GM18907 (cell line): ENCODE data around the gene GPR171.
"Not testable (repeated sequence)": the region's sequence is repeated elsewhere in the genome, so short reads cannot be mapped to it uniquely, and the experiment has no call there.

ENCODE experiments used
- ATAC-seq: cut with Tn5 transposase; IDR thresholded peaks from one replicate; pipeline ENCODE4 v1.9.1; 2021; ENCODE audit warnings: mild to moderate bottlenecking, moderate library complexity; ENCODE audit not compliant: unreplicated experiment

Gene GPR171

DNA sequence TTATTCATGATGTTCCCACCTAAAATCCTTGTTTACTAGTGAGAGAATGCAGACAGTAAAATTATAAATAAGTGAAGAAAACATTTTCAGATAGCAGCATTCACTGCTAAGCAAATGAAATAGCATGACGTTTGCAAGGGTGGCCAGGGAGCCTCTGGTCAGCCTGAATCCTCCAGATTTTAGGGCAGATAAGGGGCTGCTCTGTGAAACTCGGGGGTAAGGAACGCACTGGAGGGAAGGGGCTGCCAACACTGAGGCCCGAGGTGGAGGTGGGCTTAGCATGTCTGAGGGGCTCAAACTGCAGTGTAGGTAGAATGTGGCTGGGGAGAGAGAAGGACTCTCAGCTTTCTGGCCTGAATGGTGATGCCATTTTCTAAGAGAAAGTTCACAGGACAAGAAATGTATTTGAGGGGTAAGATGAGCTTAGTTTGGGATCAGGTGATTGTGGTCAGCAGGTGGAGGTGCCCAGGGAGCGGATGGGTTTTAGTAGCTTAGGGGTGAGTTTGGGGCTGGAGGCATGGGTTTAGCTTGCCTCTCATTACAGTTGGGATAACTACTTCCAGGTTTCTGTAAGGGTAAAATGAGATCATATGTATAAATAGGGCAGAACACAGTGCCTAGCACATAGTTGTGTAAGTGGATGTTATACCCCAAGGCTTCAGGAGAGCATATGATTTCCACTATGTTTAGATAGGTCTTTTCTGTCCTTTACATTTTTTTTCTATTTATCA, 20.5 kb downstream of the GPR171 start:
- ATAC-seq, result no peak

DNA sequence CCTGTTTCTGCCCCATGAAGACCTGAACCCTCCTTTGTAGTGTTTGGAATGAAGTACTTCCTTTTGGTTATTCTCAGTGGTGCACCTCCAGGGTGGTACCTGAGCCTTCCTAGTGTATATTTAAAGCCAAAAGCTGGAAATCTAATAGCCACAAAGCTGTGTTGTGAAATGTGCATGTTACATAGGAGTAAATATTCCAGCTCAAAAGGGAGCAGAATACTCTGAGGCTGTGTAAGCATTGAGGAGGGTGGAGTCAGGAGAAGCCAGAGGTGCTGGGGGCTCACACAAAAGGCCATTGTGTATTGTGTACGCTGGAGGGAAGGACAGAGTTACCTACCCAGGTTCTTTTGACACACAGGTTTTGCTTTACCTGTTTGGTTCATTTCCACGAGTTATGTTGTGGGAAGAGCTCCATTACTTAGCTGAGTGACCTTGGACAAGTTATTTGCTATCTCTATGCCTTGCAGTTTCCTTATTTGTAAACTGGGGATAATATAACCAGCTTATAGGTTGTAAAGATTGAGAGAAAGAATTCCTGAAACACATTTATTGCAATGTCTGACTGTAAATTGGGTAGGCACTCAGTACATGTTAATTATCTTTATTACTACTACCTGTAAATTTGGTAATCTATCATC, 24.7 kb downstream of the GPR171 start:
- no peak for ATAC-seq

DNA sequence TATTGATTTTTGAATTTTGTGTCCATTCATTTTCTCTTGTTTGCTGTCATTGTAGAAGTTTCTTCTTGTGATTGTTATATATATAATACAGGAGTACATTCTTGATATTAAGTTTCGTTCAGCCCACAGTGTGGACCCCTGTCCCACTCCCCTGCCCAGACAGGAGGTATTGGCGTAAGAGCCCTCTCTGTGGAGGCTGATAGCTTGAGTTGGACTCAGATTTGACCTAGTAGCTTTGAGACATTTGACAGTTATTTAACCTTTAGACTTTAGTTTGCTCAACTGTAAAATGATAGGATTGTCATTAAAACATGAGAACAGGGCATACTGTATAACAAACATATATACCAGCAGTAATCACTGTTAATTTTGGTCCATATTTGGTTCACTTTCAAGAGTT, 27.1 kb downstream of the GPR171 start:
- ATAC-seq, result no peak

DNA sequence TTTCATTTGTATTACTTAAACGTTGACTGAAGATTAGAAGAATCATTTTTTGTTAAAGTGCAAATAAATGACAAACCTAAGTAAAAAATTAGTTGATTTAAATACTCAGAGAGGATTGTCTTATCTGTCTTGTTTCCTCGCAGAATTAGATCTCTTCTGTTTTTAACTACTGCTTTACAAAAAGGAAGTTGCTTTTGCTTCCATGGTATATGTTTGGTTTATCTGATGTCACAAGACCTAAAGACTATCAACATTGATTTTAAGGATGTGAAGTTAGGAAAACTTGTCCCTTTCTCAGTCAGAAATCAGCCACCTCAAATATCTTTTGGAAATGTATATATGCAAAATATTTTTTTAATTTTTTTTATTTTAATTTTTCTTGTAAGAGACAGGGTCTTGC, 28.7 kb downstream of the GPR171 start:
- ATAC-seq, result no peak

DNA sequence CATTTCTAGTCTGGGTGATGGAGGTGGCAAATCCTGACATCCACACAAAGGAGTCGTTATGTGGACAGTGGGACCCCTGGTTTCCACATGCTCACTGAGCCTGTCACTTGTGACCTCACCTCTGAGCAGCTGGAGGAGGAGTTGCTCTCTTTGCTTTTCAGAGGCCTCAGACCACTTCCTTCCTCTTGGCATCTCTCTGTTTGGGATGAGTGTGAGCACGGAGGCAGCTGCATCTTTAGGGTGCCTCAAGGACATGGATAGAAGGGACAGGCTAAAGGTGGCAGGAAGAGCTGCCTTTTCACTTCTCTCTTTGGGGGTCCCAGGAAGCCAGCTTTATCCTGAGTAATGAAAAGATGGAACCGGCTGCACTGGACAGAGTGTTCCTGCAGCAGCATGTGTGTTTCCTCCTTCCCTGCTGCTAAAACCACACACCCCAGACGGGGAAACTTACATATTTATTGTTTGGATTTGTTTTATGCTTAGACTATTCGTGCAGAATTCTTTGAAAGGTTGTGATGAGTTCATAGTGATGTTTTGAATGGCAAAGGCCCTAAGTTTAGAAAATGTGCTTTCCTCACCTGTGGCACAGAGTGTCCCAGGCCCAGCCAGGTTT, 31.8 kb downstream of the GPR171 start:
- ATAC-seq, result peak; percentile 83

DNA sequence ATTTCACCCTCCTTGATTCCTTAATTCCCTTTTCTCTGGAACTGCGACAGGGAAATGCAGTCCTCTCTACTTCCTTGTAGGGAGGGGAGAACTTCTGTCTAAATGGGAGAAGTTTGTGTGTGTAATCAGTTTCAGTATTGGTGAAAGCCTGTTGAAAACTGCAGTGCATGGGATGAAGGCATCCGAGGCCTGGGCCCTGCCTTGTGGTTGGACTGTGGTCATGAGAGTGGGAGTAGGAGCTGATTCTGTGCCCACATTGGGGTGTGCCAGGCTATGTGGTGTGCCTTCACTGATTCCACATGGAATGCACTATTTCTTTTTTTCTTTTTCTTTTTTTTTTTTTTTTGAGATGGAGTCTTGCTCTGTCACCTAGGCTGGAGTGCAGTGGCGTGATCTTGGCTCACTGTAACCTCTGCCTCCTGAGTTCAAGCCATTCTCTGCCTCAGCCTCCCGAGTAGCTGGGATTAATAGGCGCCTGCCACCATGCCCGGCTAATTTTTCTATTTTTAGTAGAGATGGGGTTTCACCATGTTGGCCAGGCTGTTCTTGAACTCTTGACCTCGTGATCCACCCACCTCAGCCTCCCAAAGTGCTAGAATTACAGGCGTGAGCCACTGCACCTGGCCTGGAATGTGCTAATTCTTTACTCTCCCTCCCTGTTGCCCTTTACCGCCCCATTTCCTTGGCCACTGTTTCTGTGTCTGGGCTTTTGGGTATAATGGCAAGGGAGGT, 32.9 kb downstream of the GPR171 start:
- not testable (repeated sequence) for ATAC-seq

DNA sequence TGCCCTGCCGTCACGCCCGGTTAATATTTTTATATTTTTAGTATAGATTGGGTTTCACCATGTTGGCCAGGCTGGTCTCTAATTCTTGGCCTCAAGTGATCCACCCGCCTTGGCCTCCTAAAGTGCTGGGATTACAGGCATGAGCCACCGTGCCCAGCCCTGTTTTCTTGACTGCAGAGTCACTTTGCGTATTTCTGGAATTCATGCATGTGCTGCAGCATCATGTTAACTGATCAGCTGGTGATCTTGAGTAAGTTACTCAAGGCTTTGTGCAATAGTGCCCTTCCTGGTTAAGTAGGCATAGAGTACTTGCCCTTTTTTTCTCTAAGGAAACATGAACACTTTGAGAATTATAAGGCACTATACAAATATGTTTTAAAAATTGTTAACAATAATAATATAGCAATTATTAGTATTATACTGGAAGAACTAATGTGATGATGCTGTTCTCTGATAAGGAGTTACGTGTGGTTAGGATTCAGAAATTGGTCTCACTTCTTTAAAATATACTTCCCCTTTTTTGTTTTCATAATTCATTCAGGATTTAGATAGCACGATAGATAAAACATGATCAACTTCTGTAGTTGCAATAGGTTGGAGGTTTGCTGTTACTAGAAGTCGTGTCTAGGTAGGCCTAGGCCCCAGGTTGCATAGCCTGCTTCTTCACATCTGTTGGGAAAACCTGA, 33.6 kb downstream of the GPR171 start:
- ATAC-seq, result no peak

DNA sequence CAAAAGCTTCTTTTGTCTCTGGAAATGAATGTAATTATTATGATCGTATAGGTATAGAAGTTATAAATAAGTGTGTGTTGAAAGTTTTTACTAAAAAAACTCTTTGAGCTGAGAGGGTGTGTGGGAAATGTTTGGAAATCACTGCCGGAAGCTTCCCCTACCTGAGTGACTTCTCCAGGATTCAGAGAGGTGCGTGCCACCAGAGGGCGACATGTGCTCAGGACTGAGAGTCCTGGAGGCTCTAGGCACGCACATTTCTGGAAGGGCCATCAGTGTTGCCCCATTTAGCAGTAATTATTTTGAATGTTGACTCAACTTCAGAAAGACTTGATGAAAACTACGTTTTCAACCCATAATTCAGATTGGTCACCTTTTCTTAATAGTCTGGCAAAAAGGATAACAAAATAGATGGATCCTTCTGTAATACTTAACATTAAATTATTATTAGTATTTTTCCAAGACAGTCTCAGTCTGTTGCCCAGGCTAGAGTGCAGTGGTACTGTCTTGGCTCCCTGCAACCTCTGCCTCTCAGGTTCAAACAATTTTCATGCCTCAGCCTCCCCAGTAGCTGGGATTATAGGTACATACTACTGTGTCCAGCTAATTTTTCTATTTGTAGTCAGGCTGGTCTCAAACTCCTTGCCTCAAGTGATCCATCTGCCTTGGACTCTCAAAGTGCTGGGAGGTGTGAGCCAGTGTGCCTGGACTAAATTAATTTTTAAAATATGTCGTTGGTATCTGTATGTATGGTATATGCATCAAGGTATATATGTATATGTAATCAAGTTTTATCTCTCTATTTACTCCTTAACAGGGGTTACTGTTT, 34.5 kb downstream of the GPR171 start:
- ATAC-seq, result peak; percentile 49

DNA sequence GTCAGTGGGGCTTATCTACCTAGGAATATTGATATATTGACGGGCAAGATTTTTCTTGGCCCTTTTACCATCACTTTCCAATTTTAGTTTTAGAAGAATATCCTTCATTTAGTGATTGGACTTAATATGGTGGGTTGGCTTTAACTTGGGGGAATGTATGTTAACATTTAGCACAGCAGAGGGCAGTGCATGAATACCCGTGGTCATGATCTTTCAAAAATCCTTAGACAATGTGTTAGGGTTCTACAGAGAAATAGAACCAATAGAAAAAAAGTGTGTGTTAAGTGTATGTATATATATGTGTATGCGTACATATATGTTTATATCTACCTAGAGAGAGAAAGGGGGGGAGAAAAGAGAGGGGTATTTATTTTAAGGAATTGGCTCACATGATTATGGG, 36.9 kb downstream of the GPR171 start:
- no peak for ATAC-seq

DNA sequence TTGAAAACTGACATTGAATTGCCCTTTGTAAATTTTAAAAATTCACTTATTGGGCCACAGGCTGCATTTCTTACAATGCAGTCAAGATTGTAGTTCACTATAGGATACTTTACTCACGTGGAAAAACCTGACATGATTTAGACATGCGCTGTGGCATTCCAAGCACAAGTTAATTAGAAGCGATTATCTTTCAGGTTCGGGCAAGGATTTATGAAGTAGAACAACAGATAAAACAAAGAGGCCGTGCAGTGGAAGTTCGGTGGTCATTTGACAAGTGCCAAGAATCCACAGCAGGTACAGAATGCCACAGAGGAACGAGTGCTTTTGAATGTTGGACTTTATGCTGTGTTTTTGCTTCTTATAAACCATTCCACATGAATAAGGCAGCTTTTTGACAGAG, 37.8 kb downstream of the GPR171 start:
- no peak for ATAC-seq

DNA sequence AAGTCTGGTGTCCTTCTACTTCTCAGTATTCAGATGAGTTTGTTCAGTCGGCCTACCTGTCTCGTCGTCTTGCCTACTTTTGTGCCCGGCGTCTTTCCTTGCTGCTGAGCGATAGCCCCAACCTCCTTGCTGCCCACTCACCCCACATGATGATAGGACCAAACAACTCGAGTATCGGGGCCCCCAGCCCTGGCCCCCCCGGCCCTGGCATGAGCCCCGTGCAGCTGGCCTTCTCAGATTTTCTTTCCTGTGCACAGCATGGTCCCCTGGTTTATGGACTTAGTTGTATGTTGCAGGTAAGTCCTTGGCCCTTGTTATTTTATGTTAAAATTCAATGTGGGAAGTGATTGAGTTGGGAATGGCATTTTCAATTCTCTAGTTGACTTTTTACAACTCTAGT, 43.2 kb downstream of the GPR171 start:
- no peak for ATAC-seq

DNA sequence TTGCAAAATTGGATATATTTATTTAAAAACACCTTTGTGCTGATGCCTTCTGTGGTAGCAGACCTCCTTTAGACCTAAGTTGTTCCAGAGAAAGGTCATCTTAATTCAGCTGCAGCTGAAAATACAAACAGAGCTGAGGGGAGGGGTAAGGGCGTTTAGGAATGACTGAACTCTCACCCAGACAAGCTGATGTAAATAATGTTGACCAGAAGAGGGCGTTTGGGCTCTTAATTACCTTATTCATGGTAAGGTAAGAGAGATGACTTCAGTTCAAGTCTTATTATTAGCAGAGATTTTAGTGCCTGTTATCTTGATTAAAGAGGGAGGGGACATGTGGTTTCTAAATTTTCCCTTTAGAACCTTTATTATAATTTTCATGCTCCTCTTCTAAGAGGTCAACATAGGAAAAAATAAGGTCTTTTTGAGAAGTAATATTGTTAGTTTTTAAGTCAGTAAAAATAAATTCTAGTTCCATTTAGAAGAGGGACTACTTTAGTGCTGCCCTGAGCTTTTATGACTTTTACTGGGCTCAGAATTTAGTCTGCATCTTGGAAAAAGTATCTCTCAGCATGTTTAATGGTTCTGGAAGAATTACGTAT, 46.3 kb downstream of the GPR171 start:
- peak; percentile 81 for ATAC-seq

DNA sequence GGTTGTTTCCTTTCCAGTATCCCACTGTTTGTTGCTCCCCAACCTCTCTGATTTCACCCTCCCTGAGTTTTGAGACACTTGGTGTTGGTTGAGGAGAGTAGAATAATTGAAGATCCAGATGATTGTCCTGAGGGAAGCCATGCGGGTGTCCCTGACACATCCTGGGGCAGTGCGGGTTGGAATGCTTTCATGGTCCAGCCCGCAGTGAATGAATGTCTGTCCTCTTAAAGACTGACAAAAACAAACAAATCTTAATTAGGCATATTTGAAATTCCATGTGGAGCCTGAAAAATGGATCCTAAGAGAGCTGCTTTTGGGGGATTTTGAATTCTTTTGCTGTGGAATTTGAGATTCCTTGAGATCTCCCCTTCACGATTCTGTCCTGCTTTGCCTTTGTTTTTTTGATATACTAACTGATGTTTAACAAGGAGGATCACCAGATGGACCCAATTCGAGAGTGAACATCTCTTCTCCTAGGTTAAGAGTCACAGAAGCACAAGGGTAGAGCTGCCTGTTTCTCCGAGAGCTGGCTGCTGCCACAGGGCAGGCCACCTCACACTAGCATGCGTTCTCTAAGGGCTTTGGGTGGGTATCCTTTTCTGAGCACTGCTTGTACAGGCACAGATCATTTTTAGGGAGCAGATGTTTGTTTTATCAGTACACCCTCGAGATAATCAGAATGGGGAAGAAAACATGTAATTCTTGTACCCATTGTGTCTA, 47.4 kb downstream of the GPR171 start:
- ATAC-seq, result no peak

DNA sequence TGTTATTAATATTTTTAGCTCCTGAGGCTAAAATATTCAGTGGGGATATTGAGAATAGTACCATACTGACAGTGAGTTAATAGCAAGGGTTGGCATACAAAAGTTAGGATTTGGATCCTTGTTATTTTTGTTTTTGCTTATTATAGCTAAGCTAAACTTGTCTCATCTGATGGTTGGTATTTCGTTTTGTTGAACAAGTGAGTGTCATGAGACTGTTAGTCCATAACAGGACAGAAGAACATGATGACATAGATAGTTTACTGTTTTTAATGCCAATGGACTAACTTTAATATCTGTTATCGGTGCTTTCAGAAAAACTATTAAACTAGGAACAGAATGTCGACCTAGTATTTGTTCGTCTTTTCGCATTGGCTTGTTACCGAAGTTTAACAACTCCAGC, 48.5 kb downstream of the GPR171 start:
- no peak for ATAC-seq

DNA sequence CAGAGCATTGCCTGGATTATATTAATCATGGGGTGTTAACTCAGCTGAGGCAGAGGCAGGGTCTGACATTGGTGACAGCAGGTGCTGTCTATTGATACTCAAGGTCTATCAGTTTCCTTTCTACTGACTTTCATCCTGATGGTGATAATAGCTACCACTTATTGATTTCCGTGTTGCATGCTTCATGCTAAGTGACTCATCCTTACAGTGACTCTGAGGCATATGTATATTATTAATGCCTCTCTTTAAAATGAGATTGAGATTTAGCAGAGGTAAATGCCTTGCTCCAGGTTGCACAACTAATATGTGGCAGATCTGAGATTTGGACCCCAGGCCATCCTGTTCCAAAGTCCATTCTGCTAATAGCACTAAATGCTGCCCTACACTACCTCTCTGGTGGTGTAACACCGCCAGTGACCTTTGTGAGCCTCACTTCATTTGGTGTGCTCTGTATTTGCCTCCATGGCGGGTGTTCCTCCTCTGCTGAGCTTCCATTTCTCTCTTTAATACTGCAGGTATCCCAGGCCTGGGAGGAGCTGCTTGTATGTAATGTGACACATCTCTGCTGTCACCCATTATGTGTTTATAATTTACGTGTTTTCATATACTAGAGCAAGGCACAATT, 50.4 kb downstream of the GPR171 start:
- ATAC-seq, result no peak
